ENCODE results near the gene DAND5.
A peak's percentile ranks its signal among the peaks of the same experiment; 100 is the strongest.

Gene DAND5

DNA sequence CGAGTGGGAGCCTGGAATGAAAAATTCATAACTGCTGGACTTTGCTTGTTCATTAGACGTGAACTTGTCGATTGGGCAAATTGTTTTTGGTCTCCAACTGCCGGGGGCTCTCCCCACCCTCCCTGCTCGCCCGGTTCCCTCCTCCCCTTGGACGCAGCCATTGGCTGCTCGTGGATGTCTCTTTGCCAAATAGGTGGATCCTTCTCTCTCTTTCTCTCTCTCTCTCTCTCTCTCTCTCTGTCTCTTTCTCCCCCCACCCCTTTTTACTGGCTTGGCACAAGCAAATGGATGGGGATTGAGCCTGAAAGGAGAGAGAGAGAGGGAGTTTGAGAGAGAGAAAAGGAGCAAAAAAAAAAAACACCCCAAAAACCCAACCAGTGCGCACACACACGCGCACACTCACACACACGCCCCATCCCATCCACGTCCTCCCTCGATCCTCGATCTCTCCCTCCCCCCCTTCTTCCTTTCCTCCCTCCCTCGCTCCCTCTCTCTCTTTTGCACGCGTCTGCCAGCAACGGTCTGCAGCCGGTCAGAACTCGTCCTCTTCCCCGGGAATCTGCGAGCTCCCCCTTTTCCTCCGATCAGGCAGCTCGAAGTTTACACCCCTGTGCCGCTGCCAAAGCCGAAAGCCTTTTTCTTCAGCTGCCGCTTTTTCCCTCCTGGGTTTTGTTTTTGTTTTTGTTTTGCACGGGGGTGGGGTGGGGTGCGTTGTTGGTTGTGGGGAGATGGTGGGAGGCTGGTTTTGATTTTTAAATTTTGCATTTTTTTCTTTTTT, 53.7 kb downstream of the DAND5 start:
- DNase-seq (ENCODE audit: low spot score), result peak; percentile 96

DNA sequence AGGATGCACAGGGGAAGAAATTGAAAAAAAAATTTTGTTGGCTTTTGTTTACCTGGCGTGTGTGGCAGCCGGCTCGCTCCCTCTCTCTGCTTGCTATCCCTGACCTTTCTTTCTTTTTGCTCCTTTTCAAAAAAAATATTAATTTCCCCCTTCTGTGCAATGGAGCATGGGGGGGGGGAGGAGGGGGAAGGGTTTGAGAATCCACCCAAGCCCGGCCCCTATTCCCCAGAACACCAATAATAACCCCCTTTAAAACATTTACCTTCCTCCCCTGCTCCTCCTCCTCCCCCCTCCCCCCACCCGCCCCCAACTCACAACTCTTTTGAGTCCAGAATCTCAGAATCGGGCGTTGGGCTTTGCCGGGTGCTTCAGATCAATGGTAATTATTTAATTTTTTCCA, 54.3 kb downstream of the DAND5 start:
- DNase-seq (ENCODE audit: low spot score), result no peak

All from cerebellar cortex (tissue), 1 donor.